NCI-H2227 (cell line): ENCODE data around the gene LRRC73.
"Not testable (repeated sequence)": the region's sequence is repeated elsewhere in the genome, so short reads cannot be mapped to it uniquely, and the experiment has no call there.

Experiments
- DNase-seq: peaks from one replicate; lab custom pipeline; 2025; ENCODE audit not compliant: unreplicated experiment; lab: John Stamatoyannopoulos, UW

Gene LRRC73

DNA sequence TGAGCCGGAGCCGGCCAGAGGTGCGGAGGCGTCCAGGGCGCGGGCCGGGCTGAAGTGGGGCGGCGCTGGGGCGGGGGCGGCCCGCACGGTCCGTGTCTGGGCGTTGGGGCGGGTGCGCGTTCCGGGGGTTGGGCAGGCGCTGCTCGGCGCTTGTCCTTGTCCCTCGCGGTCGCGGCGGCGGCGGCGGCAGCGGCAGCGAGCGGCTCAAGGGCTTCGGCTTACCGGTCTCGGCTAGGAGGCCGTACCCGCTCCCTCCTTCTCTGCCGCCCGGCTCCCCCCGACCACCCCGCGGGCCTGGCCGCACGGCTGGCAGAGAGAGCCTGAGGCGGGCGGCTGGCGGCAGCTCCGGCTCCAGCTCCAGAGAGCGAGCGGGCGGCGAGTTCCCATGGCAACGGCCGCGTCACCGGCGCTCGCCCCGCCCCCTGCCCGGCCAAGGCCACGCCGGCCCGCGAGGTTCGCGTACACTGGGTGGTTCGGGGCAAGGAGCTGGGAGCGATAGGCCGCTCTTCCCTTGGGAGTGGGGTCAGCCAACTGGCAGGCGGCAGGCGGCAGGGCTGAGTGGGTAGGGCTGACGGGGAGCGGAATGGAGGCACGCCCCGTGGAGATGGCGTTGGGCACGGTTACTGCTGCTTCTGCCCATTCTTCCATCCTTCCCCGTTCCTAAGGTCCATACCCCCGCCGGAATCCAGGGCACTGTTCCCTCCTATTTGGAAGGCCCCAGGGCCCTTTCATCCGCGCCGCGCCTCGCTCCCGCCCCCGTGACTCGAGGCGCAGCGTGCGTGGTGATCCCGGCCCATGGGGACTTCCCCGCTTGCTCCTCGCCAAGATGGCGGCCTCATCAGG is at the start of gene LRRC73:
Gene LRRC73 (minus strand): TSS at position 363 of the 843 bp plus-strand sequence. CDS start 561 bp downstream, outside the sequence.
- DNase-seq: peak; percentile 82

DNA sequence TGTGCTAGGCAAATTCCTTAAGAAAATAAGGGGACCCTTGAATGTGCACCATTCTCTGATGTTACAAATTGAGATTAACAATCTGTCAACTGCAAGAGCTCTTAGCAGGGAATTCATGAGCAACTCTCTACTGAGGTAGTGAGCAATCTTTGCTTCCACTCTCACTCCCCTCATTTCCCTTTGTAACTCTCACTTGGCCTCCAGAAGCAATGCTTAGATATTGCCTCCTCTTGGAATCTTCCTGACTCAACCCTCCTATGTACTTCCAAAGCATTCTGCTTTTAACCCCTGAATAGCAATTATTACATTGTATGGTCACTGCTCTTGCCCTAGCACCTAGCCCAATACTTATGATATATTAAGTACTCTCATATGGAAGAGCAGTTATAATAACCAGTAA is 49.2 kb upstream of the LRRC73 start:
- no peak for DNase-seq

GRCh38 chr6:43557620-43558019 is 47.5 kb upstream of the LRRC73 start:
- not testable (repeated sequence) for DNase-seq

GRCh38 chr6:43547222-43547621 is 37.1 kb upstream of the LRRC73 start:
- no peak for DNase-seq

DNA sequence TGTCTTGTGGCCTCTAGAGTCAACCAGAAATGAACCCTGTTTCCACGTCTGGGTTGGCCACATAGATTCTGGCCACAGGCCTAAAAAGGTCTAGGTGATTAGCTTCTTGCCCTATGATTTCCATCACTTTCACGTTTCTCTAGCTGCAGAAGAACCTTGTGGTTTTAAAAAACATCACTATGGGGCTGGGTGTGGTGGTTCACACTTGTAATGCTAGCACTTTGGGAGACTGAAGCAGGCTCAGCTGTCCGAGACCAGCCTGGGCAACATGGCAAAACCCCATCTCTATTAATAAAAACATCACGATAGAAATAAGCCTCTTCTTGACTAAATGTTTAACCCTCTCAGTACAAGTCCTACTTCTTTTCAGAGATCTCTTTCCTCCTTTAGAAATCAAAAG is 34.3 kb upstream of the LRRC73 start:
- no peak for DNase-seq

DNA sequence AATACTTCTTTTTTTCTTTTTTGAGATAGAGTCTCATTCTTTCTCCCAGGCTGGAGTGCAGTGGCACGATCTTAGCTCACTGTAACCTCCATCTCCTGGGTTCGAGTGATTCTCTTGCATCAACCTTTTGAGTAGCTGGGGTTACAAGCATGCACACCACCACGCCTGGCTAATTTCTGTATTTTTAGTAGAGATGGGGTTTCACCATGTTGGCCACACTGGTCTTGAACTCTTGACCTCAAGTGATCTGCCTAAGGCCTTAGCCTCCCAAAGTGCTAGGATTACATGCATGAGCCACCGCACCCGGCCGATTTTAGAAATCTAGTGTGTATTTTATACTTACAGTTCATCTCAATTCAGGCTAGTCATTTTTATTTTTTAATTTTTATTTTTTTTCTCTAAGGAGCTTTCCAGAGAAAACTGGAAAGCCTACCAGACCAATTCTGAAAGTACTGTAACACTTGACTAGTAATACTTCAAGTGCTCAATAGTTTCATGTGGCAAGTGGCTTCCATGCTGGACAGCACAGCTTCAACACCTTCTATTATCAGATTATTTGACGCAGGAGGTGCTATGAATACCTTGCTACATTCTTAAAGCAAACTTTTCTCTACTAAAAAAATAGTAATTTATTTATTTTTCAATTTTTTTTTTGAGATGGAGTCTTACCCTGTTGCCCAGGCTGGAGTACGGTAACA is 31.8 kb upstream of the LRRC73 start:
- no peak for DNase-seq

- no peak for DNase-seq
Measured at GRCh38 chr6:43540507-43540906, 30.4 kb upstream of the LRRC73 start.

DNA sequence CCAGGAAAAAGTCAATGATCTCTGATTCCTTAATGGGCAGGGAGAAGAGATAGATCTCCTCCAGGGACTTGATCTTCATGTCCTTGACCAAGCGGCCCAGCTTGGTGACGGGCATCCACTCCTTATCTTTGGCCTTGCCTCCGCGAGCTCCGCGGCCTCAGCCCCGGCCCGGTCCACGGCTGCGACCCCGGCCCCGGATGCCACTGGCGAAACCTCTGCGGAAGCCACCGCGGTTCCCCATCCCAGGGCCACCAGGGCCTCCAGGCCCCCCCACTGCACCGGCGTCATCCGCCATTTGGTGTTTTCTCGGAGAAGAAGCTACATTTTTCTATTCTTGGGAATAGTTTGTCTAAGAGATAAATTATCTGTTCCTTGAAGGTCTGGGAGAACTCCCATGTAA is 29.3 kb upstream of the LRRC73 start:
- not testable (repeated sequence) for DNase-seq

DNA sequence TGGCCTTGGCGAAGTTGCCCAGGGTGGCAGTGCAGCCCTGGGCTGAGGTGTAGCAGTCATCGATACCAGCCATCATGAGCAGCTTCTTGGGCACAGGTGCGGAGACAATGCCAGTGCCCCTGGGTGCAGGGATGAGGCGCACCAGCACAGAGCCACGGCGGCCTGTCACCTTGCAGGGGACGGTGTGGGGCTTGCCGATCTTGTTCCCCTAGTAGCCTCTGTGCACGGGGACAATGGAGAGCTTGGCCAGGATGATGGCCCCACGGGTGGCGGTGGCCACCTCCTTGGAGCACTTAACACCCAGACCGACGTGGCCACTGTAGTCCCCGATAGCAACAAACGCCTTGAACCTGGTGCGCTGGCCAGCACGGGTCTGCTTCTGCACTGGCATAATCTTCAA is 28.8 kb upstream of the LRRC73 start:
- DNase-seq: not testable (repeated sequence)

DNA sequence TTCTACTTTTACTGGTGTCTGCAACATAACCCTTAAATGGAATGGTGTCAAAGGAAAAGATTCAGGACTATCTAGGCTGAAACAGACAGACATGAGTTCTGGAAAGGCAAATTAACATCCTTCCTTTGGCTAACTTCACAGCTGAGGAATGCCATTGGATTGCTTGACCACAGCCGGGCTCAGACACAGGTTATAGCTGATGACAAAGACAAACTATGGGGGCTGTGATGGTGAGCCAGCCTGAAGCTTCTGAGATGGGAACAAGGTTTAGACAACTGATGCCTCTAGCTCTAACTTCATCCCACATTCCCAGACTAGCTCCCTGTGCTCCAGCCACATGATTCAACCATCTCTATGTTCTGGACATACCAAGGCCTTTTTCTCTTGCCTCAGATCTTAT is 22.1 kb upstream of the LRRC73 start:
- DNase-seq: no peak

DNA sequence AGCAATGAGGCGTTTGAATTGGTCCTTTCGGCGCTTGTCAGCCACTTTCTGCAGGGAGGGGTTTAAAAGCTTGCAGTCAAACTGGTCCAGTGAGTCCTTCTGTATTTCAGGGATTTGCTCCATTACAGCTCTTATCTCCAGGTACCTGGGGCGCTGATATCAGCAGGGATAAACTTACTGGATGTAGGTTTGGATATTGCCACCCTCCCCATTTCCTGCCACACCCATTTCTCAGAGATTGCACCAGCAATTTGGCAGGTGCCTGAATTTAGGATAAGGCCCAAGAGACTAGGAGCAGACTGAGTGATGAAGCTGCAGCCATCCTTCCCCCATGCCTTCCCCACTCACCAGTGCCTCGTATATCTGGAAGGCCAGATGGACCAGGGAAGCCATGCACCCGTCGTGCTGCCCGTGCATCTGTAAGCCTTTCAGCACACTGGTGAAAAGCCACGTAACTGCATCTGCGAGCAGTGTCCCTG is 14.4 kb upstream of the LRRC73 start:
- DNase-seq: no peak

DNA sequence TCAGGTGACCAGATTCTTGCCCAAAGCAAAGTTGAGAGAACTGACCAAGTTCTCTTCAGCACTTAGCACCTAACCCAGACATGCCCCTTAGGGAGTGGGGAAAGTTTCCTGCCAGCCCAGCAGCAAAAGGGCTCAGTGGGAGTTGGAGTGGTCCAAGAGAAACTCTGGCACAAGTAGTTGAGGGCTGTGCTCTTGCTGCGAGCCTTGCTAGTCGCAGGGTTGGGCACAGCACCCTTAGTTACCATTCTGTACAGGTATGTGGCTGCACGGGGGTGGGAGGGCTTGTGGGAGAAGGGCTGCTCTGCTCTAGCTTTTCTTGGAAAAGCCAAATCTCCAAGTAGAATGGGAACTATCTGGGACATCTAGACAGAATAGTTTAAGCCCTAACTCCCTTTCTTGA is 13.1 kb upstream of the LRRC73 start:
- no peak for DNase-seq

GRCh38 chr6:43522547-43523261 is 12.6 kb upstream of the LRRC73 start:
- DNase-seq: no peak

- no peak for DNase-seq
Measured at GRCh38 chr6:43521836-43522235, 11.7 kb upstream of the LRRC73 start.

DNA sequence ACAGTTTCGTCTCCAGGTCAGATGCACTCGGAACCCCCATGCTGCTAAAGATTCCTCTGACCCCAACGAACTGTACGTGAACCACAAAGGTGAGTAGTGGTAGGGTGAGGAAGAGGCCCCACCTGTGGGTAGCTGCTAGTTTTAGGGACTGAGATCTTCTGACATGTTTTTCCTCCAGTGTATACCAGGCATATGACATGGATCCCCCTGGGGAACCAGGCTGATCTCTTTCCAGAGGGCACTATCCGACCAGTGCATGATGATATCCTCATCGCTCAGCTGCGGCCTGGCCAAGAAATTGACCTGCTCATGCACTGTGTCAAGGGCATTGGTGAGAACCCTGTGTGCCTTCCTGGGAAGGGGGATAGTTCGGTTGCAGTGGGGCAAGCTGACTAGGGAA is 10.0 kb upstream of the LRRC73 start:
- no peak for DNase-seq

- no peak for DNase-seq
Measured at GRCh38 chr6:43517505-43518357, 7.6 kb upstream of the LRRC73 start.

DNA sequence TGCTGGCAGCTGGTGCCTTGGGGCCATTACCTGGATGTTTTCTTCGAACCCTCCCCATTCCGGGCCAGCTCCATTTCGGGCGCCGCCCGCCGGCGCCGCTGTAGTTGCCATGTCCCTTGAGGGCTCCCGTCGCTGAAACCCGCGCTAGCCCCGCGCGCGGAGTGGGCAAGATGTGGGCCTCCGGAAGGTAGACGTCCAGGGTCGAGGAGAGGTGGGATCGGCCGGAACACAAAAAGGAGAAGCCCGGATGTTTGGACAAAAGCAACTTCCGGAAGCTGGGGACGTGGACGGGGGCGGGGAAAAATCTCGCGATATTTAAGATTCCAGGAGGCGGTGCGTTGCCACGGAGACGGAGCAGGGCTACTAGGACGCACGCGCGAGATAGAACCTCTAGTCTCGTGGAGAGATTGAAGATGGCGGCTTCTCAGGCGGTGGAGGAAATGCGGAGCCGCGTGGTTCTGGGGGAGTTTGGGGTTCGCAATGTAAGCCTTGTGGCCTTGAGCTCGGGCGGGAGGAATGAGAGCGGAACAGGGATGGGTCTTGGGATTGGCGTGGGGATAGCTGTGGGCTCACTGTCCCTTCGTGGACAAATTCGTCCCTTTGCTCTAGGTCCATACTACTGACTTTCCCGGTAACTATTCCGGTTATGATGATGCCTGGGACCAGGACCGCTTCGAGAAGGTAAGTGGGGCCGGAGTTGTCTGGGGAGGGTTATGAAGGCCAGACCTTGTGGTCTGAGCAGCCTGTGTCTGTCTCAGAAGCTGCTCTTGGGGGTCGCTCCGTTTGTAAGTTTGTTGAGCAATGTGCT is 6.8 kb upstream of the LRRC73 start, which contains the start of the genes POLR1C and YIPF3:
Gene POLR1C (plus strand): TSS at position 393 of the 808 bp plus-strand sequence. CDS start 21 bp downstream, at position 414.
Gene YIPF3 (minus strand): TSS at position 230 of the 808 bp plus-strand sequence. CDS start 119 bp downstream, at position 111.
- DNase-seq: peak; percentile 97

GRCh38 chr6:43516367-43516696 is 6.2 kb upstream of the LRRC73 start:
- DNase-seq: no peak

GRCh38 chr6:43515808-43516207 is 5.7 kb upstream of the LRRC73 start:
- DNase-seq: peak; percentile 49
